ENCODE measurements around the gene BEGAIN.

DNA sequence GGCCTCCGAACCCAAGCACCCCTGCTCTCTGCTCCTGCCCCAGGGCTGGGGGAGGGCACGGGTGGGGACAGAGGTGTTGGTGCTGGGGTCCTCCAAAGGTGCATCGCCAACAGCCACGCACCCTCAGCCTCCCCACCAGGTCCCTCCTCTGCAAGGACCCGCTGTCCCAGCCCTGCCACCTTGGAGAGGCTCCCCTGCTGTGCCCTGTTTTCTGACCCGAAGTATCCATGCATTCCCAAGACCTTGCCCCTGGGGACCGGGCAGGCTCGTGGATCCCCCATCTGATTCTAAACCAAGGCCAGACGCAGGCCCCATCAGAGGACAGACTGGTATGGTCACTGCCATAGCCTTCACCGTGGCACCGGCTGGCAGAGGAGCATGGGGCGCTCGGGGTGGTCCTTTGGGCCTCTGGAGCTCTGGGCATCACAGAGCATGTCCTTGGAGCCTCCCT is 22.7 kb upstream of the BEGAIN start:
- TF ChIP-seq CTCF (IDR thresholded peaks at IDR 0.05) (no peak), POLR2A (IDR thresholded peaks at IDR 0.05) (no peak)
